IMR-90 (cell line): ENCODE data around the gene CCDC12. TPM values are rescaled to one million over a fixed set of nuclear protein-coding genes. Genes with fewer than 3 reads are reported as not detected.

Experiments used
- ATAC-seq: fragments of 200-7000 bp; cut with Tn5 transposase; 2 replicates; pipeline ENCODE4 v1.9.1; 2020; ENCODE audit warnings: low read depth, mild to moderate bottlenecking, moderate library complexity
- BruUV-seq: library from RNA; stranded (reverse); fragments of 400-500 nt; replicated peaks from 2 replicates; lab custom pipeline; 2021; lab: Mats Ljungman, UMichigan
- CTCF ChIA-PET: fragments of 300-600 bp; formaldehyde crosslinking; extraction: SDS; loops from one replicate; lab custom pipeline; 2021; ENCODE audit warnings: antibody characterized with exemption; lab: Yijun Ruan, JAX
- POLR2A ChIA-PET: fragments of 300-600 bp; sonication (Branson Sonifier 250); formaldehyde crosslinking; loops from one replicate; lab custom pipeline; 2022; ENCODE audit warnings: antibody characterized with exemption; ENCODE audit not compliant: unreplicated experiment; lab: Charles Lee
- DNase-seq: peaks from one replicate; pipeline ENCODE4 v3.0.0; 2013
- H2AFZ ChIP-seq: replicated peaks from 2 replicates; pipeline ENCODE3; 2013; ENCODE audit warnings: low read length, mild to moderate bottlenecking; ENCODE audit not compliant: poor library complexity
- H2AK5ac ChIP-seq: 2 replicates; pipeline ENCODE4 v1.6.1; 2013; ENCODE audit warnings: low read depth, low read length, inconsistent platforms
- H2AK9ac ChIP-seq: replicated peaks from 2 replicates; pipeline ENCODE3; 2013; ENCODE audit warnings: mild to moderate bottlenecking, low read depth, low read length, moderate library complexity; ENCODE audit not compliant: poor library complexity
- H2BK120ac ChIP-seq: 2 replicates; pipeline ENCODE4 v1.6.1; 2013; ENCODE audit warnings: low read depth, low read length, inconsistent platforms
- H2BK15ac ChIP-seq: 3 replicates; pipeline ENCODE4 v1.6.1; 2013; ENCODE audit warnings: low read depth, low read length, inconsistent platforms
- H2BK20ac ChIP-seq: 2 replicates; pipeline ENCODE4 v1.6.1; 2013; ENCODE audit warnings: low read depth, mild to moderate bottlenecking, inconsistent platforms, low read length, moderate library complexity
- H2BK5ac ChIP-seq: 2 replicates; pipeline ENCODE4 v1.6.1; 2013; ENCODE audit warnings: mild to moderate bottlenecking, low read depth, low read length, inconsistent platforms; ENCODE audit not compliant: poor library complexity, severe bottlenecking
- H3K14ac ChIP-seq: replicated peaks from 2 replicates; pipeline ENCODE4 v1.6.1; 2013; ENCODE audit warnings: low read depth, low read length, inconsistent platforms
- H3K18ac ChIP-seq: 2 replicates; pipeline ENCODE4 v1.6.1; 2013; ENCODE audit warnings: low read depth, low read length, control low read depth
- H3K23ac ChIP-seq: 2 replicates; pipeline ENCODE4 v1.6.1; 2013; ENCODE audit warnings: low read depth, low read length, inconsistent platforms
- H3K27ac ChIP-seq: 2 replicates; pipeline ENCODE4 v1.5.1; 2013; ENCODE audit warnings: mild to moderate bottlenecking, control low read depth, low read length; ENCODE audit not compliant: insufficient read depth
- H3K27me3 ChIP-seq: 2 replicates; pipeline ENCODE4 v1.6.1; 2013; ENCODE audit warnings: low read length; ENCODE audit not compliant: control insufficient read depth, insufficient read depth
- H3K36me3 ChIP-seq: 2 replicates; pipeline ENCODE4 v1.6.1; 2013; ENCODE audit warnings: low read length, mixed read lengths; ENCODE audit not compliant: control insufficient read depth, insufficient read depth
- H3K4ac ChIP-seq: 2 replicates; pipeline ENCODE4 v1.6.1; 2013; ENCODE audit warnings: low read depth, low read length, inconsistent platforms
- H3K4me1 ChIP-seq: 2 replicates; pipeline ENCODE4 v1.6.1; 2013; ENCODE audit warnings: low read length, mixed read lengths; ENCODE audit not compliant: control insufficient read depth, insufficient read depth
- H3K4me2 ChIP-seq: 2 replicates; pipeline ENCODE4 v1.6.1; 2013; ENCODE audit warnings: low read depth, mild to moderate bottlenecking, control low read depth, low read length, moderate library complexity
- H3K4me3 ChIP-seq: 2 replicates; pipeline ENCODE4 v1.5.1; 2013; ENCODE audit warnings: low read depth, mild to moderate bottlenecking, control low read depth, low read length, moderate library complexity; ENCODE audit not compliant: insufficient read depth
- H3K56ac ChIP-seq: 2 replicates; pipeline ENCODE4 v1.6.1; 2013; ENCODE audit warnings: low read length, inconsistent platforms; ENCODE audit not compliant: insufficient read depth; ENCODE audit errors: extremely low read depth
- H3K79me1 ChIP-seq, 2 experiments: 2 replicates each; pipeline ENCODE4 v1.6.1; 2013; ENCODE audit warnings: low read length in 2 of 2, inconsistent platforms in 1 of 2, low read depth in 1 of 2
- H3K9ac ChIP-seq: 2 replicates; pipeline ENCODE4 v1.6.1; 2013; ENCODE audit warnings: low read depth, low read length, control low read depth
- H3K9me1 ChIP-seq: 2 replicates; pipeline ENCODE4 v1.6.1; 2013; ENCODE audit warnings: low read length, inconsistent platforms; ENCODE audit not compliant: insufficient read depth
- H3K9me3 ChIP-seq: 2 replicates; pipeline ENCODE4 v1.6.1; 2013; ENCODE audit warnings: low read length; ENCODE audit not compliant: control insufficient read depth, insufficient read depth
- H4K20me1 ChIP-seq: 2 replicates; pipeline ENCODE4 v1.6.1; 2013; ENCODE audit warnings: low read length, inconsistent platforms; ENCODE audit not compliant: insufficient read depth
- H4K5ac ChIP-seq: 2 replicates; pipeline ENCODE4 v1.6.1; 2013; ENCODE audit warnings: mild to moderate bottlenecking, low read depth, low read length, control low read depth
- H4K8ac ChIP-seq, 2 experiments: 2 replicates each; pipeline ENCODE4 v1.6.1; 2013; ENCODE audit warnings: low read depth in 2 of 2, low read length in 2 of 2, control low read depth in 1 of 2, inconsistent platforms in 1 of 2
- H4K91ac ChIP-seq: 2 replicates; pipeline ENCODE4 v1.6.1; 2013; ENCODE audit warnings: low read depth, low read length, inconsistent platforms; ENCODE audit not compliant: insufficient read depth
- BHLHE40 ChIP-seq: fragments of 150-350 bp; IDR thresholded peaks from 2 replicates; pipeline ENCODE4 v1.6.1; 2016; ENCODE audit warnings: mild to moderate bottlenecking, low read depth, low read length
- CEBPB ChIP-seq: IDR thresholded peaks from 2 replicates; pipeline ENCODE4 v1.6.1; 2012; ENCODE audit warnings: low read depth, low read length, improper control_type of control experiment
- CHD1 ChIP-seq: IDR thresholded peaks from 2 replicates; pipeline ENCODE4 v1.6.1; 2012; ENCODE audit warnings: low read depth, low read length, improper control_type of control experiment
- CTCF ChIP-seq: conservative IDR thresholded peaks from 2 replicates; pipeline ENCODE4 v1.5.1; 2012; ENCODE audit warnings: mild to moderate bottlenecking, low read depth, low read length, improper control_type of control experiment
- ELK1 ChIP-seq: fragments of 150-350 bp; IDR thresholded peaks from 2 replicates; pipeline ENCODE4 v1.6.1; 2016; ENCODE audit warnings: low read depth, mild to moderate bottlenecking, low read length, moderate library complexity, borderline replicate concordance
- FOS ChIP-seq: fragments of 150-350 bp; IDR thresholded peaks from 2 replicates; pipeline ENCODE4 v1.6.1; 2016; ENCODE audit warnings: low read depth, low read length
- MAZ ChIP-seq: IDR thresholded peaks from 2 replicates; pipeline ENCODE4 v1.6.1; 2012; ENCODE audit warnings: low read depth, mild to moderate bottlenecking, low read length, improper control_type of control experiment, moderate library complexity, borderline replicate concordance
- NFE2L2 ChIP-seq: fragments of 150-350 bp; IDR thresholded peaks from 2 replicates; pipeline ENCODE4 v1.6.1; 2016; ENCODE audit warnings: low read depth, mild to moderate bottlenecking, low read length
- POLR2A ChIP-seq: IDR thresholded peaks from 2 replicates; pipeline ENCODE4 v1.6.1; 2012; ENCODE audit warnings: mild to moderate bottlenecking, low read depth, low read length
- RCOR1 ChIP-seq: IDR thresholded peaks from 2 replicates; pipeline ENCODE4 v1.6.1; 2012; ENCODE audit warnings: mild to moderate bottlenecking, low read length, improper control_type of control experiment; ENCODE audit not compliant: insufficient replicate concordance
- RFX5 ChIP-seq: IDR thresholded peaks from 2 replicates; pipeline ENCODE4 v1.8.0; 2012; ENCODE audit warnings: low read depth, mild to moderate bottlenecking, low read length, moderate library complexity
- USF2 ChIP-seq: fragments of 150-350 bp; IDR thresholded peaks from 2 replicates; pipeline ENCODE4 v1.6.1; 2017; ENCODE audit warnings: mild to moderate bottlenecking, antibody characterized with exemption, low read length, low read depth
- WGBS, 2 experiments: methylation state at CpG; one replicate each; pipeline versions ENCODE4 v1.1.5 to v1.1.7; 2013; ENCODE audit warnings: missing lambda C conversion rate in 2 of 2; ENCODE audit not compliant: insufficient read length in 1 of 2; ENCODE audit errors: extremely low coverage in 2 of 2; 5-methylcytosine and 5-hydroxymethylcytosine counted together
- dilution Hi-C: fragments of 300-500 bp; cut with HindIII; formaldehyde crosslinking; loops from one replicate; pipeline ENCODE4 v1.14.3; 2018; ENCODE audit warnings: low sequenced_read_pairs; ENCODE audit not compliant: unreplicated experiment
- in situ Hi-C: fragments of 300-500 bp; cut with MboI; formaldehyde crosslinking; loops from 3 replicates; pipeline ENCODE4 v1.14.3; 2019; ENCODE audit warnings: low sequenced_read_pairs, inconsistent platforms, mixed read lengths
- intact Hi-C: fragments of 100-400 bp; cut with micrococcal nuclease; formaldehyde crosslinking; loops from 2 replicates; pipeline ENCODE4 v1.10.0; 2022
- polyA plus RNA-seq, 3 experiments: library from polyadenylated mRNA; depleted of rRNA; stranded (reverse); fragments of >200 nt; gene quantifications; 2 replicates each; pipeline ENCODE4 v1.2.3, GENCODE V29; 2012; ENCODE audit warnings: low replicate concordance in 1 of 3
- total RNA-seq: library from RNA; depleted of rRNA; stranded (reverse); fragments of >200 nt; gene quantifications from 2 replicates; pipeline ENCODE4 v1.2.3, GENCODE V29; 2012

Gene CCDC12
- total and polyA plus RNA-seq, 2 of the 4 experiments (the other 2 are of a cell fraction), result 15.2 to 35.1 TPM

GRCh38 chr3:46981932-46982471, 5.5 kb upstream of the CCDC12 start:
- Histone ChIP-seq H2AK5ac (no peak overlapping the region), H4K20me1 (no peaks in the 10 kb centered on the region), H3K18ac (no peak overlapping the region), H4K5ac (no peak overlapping the region), H3K23ac (no peak overlapping the region), H3K36me3 (no peaks in the 10 kb centered on the region), H3K4ac (no peak overlapping the region), H2BK5ac (no peak overlapping the region), H2AFZ (no peak overlapping the region), H3K9ac (no peak overlapping the region), H3K9me3 (no peaks in the 10 kb centered on the region), H3K4me1 (peaks cover 9% of the 10 kb centered on the region), H3K9me1 (peaks cover 7% of the 10 kb centered on the region), H2AK9ac (no peak overlapping the region), H3K56ac (no peak overlapping the region), H4K91ac (no peak overlapping the region), H3K27ac (no peak overlapping the region), H3K4me2 (no peak overlapping the region), H2BK20ac (no peak overlapping the region), H2BK15ac (no peak overlapping the region), H3K4me3 (no peak overlapping the region), H4K8ac (no peak overlapping the region), H2BK120ac (no peak overlapping the region), H3K79me1 (peaks cover 0 to 26% of the 10 kb centered on the region in 2 experiments; a peak in 2 of 4 replicates), H3K27me3 (no peaks in the 10 kb centered on the region), H3K14ac (no peak overlapping the region)
- in situ Hi-C loops, result no loop called here
- POLR2A ChIA-PET, result no interaction called here
- DNase-seq (no peak), ATAC-seq (no peak)
- TF ChIP-seq ELK1 (no peak), CEBPB (no peak), NFE2L2 (no peak), CHD1 (no peak), POLR2A (no peak), RFX5 (no peak), CTCF (no peak), BHLHE40 (no peak), RCOR1 (no peak), FOS (no peak), USF2 (no peak), MAZ (no peak)
- CTCF ChIA-PET, result interaction anchor here (1.5 kb wide), 1 partner anchor 46 kb away, joined by 3 read pairs; no protein-coding TSS in a partner anchor
- no TSS peak for BruUV-seq
- dilution Hi-C loops, result no loop called here
- WGBS, 2 experiments, result no CpG with 5 or more reads among the region's 5 CpGs
- intact Hi-C loops, result no loop called here
